Measurements from ENCODE around the gene COL8A2.

The COL8A2 gene

GRCh38 chr1:36133484-36133883 is 8.5 kb upstream of the COL8A2 start:
- no peaks in the 10 kb centered on the region for H3K79me2 ChIP-seq (ENCODE audit: insufficient read depth, low read length)
- no peaks in the 10 kb centered on the region for H3F3A ChIP-seq (ENCODE audit: insufficient read depth, low read length)
- H3K9ac ChIP-seq (ENCODE audit: low read length): no peak overlapping the region
- no peaks in the 10 kb centered on the region for H3K27me3 ChIP-seq (ENCODE audit: insufficient read depth, low read length)
- H2AFZ ChIP-seq (ENCODE audit: low read length): no peak overlapping the region
- H3K4me3 ChIP-seq (ENCODE audit: low read depth, low read length, poor library complexity, severe bottlenecking): no peak overlapping the region
- TF ChIP-seq EZH2 (IDR thresholded peaks at IDR 0.05; ENCODE audit: borderline replicate concordance, low read length) (no peak), CTCF (IDR thresholded peaks at IDR 0.05; ENCODE audit: low read length) (no peak)
- H4K20me1 ChIP-seq (ENCODE audit: insufficient read depth, low read length): no peaks in the 10 kb centered on the region
- H3K4me1 ChIP-seq (ENCODE audit: insufficient read depth, low read length, severe bottlenecking): no peaks in the 10 kb centered on the region
- peaks cover 26% of the 10 kb centered on the region for H3K36me3 ChIP-seq (ENCODE audit: insufficient read depth, low read length)
- no peaks in the 10 kb centered on the region for H3K9me3 ChIP-seq (ENCODE audit: low read length)
- H3K4me2 ChIP-seq (ENCODE audit: low read length): no peak overlapping the region
- H3K27ac ChIP-seq (ENCODE audit: low read depth, low read length, poor library complexity, severe bottlenecking): no peak overlapping the region
- no peaks in the 10 kb centered on the region for H3K9me2 ChIP-seq (ENCODE audit: low read depth, low read length)

DNA sequence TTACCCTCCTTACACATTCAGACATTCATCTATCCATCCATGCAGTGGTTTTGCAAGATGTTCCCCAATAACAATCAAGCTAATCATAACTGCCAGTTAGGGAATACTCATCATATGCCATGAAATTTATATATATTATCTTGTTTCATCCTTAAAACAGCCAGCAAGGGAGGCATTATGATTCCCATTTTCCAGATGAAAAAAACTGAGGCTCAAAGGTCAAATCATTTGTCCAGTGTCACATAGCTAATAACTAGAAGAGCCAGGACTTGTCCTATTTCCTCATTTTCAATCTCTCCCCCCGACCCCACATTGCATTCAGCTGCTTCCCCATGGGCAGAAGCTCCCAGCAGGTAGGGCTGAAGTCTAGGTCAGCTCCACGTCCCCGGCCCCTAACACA is 7.0 kb upstream of the COL8A2 start:
- Histone ChIP-seq H3K79me2 (ENCODE audit: insufficient read depth, low read length) (no peaks in the 10 kb centered on the region), H3K9me2 (ENCODE audit: low read depth, low read length) (no peaks in the 10 kb centered on the region), H3K4me3 (ENCODE audit: low read depth, low read length, poor library complexity, severe bottlenecking) (no peak overlapping the region), H3F3A (ENCODE audit: insufficient read depth, low read length) (no peaks in the 10 kb centered on the region), H3K27ac (ENCODE audit: low read depth, low read length, poor library complexity, severe bottlenecking) (no peak overlapping the region), H3K9ac (ENCODE audit: low read length) (no peak overlapping the region), H3K4me2 (ENCODE audit: low read length) (no peak overlapping the region), H3K9me3 (ENCODE audit: low read length) (no peaks in the 10 kb centered on the region), H2AFZ (ENCODE audit: low read length) (no peak overlapping the region), H3K27me3 (ENCODE audit: insufficient read depth, low read length) (no peaks in the 10 kb centered on the region), H4K20me1 (ENCODE audit: insufficient read depth, low read length) (no peaks in the 10 kb centered on the region), H3K4me1 (ENCODE audit: insufficient read depth, low read length, severe bottlenecking) (no peaks in the 10 kb centered on the region), H3K36me3 (ENCODE audit: insufficient read depth, low read length) (peaks cover 11% of the 10 kb centered on the region)
- TF ChIP-seq CTCF (IDR thresholded peaks at IDR 0.05; ENCODE audit: low read length) (no peak), EZH2 (IDR thresholded peaks at IDR 0.05; ENCODE audit: borderline replicate concordance, low read length) (no peak)

DNA sequence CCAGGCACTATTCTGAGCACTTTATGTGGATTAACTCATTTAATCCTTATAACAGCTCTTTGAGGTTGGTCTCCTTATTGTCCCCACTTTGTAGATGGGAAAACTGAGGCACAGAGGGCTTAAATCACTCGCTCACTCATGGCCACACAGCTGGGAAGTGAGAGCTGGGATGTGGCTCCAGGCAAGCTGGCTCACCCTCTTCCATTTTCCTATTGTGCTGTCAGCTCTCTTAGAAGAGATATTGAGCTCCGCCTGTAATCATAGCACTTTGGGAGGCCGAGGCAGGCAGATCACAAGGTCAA is 3.8 kb upstream of the COL8A2 start:
- Histone ChIP-seq H3K79me2 (ENCODE audit: insufficient read depth, low read length) (no peaks in the 10 kb centered on the region), H3K9ac (ENCODE audit: low read length) (no peak overlapping the region), H3K4me1 (ENCODE audit: insufficient read depth, low read length, severe bottlenecking) (peaks cover 11% of the 10 kb centered on the region), H3K27ac (ENCODE audit: low read depth, low read length, poor library complexity, severe bottlenecking) (no peak overlapping the region), H3K27me3 (ENCODE audit: insufficient read depth, low read length) (no peaks in the 10 kb centered on the region; the same call in 1 of the 2 replicates), H3K9me3 (ENCODE audit: low read length) (no peaks in the 10 kb centered on the region), H3K36me3 (ENCODE audit: insufficient read depth, low read length) (no peaks in the 10 kb centered on the region), H3F3A (ENCODE audit: insufficient read depth, low read length) (no peaks in the 10 kb centered on the region), H3K9me2 (ENCODE audit: low read depth, low read length) (no peaks in the 10 kb centered on the region), H2AFZ (ENCODE audit: low read length) (no peak overlapping the region), H3K4me3 (ENCODE audit: low read depth, low read length, poor library complexity, severe bottlenecking) (no peak overlapping the region), H4K20me1 (ENCODE audit: insufficient read depth, low read length) (no peaks in the 10 kb centered on the region), H3K4me2 (ENCODE audit: low read length) (no peak overlapping the region)
- TF ChIP-seq EZH2 (IDR thresholded peaks at IDR 0.05; ENCODE audit: borderline replicate concordance, low read length): no peak
- no peak for TF ChIP-seq CTCF (IDR thresholded peaks at IDR 0.05; ENCODE audit: low read length)

Measured in OCI-LY1 (cell line).